ENCODE measurements around the gene KCNRG. TPM values are rescaled to one million over a fixed set of nuclear protein-coding genes. Genes with fewer than 3 reads are reported as not detected.
"Not testable (repeated sequence)": the region's sequence is repeated elsewhere in the genome, so short reads cannot be mapped to it uniquely, and the experiment has no call there.

Gene KCNRG
- total RNA-seq, 4 donors from 2014 or later = 0.32 to 6.7 (median 3.4) TPM

DNA sequence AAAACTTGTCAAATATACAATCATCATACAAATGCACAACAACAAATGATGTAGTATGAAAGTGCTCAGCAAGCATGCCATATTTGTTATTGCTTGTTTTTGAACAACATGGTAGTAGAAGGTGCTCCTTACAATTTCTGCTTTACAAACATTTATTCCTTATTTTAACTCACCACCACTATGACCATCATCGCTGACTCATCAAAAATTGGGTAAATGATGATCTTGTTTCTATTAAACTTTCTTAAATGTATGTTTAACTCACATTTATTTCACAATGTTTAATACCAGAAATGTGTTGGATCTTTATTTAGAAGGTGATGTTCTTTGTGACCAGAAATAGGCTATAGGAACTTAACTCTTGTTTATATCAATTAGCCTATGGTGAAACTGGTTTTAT is 45.5 kb downstream of the KCNRG start:
- Histone ChIP-seq H3K4me1 (no peaks in the 10 kb centered on the region), H3K9me3 (no peaks in the 10 kb centered on the region), H3K4me3 (no peak overlapping the region), H3K27me3 (no peaks in the 10 kb centered on the region), H3K27ac (no peak overlapping the region), H3K36me3 (peaks cover 0 to 9% of the 10 kb centered on the region in 2 donors)
- TF ChIP-seq, protein P1, sequence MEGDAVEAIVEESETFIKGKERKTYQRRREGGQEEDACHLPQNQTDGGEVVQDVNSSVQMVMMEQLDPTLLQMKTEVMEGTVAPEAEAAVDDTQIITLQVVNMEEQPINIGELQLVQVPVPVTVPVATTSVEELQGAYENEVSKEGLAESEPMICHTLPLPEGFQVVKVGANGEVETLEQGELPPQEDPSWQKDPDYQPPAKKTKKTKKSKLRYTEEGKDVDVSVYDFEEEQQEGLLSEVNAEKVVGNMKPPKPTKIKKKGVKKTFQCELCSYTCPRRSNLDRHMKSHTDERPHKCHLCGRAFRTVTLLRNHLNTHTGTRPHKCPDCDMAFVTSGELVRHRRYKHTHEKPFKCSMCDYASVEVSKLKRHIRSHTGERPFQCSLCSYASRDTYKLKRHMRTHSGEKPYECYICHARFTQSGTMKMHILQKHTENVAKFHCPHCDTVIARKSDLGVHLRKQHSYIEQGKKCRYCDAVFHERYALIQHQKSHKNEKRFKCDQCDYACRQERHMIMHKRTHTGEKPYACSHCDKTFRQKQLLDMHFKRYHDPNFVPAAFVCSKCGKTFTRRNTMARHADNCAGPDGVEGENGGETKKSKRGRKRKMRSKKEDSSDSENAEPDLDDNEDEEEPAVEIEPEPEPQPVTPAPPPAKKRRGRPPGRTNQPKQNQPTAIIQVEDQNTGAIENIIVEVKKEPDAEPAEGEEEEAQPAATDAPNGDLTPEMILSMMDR (IDR thresholded peaks at IDR 0.05) = no peak
- no peak for TF ChIP-seq POLR2A (IDR thresholded peaks at IDR 0.05)
- TF ChIP-seq POLR2AphosphoS5 (IDR thresholded peaks at IDR 0.05) = no peak
- TF ChIP-seq EP300 (IDR thresholded peaks at IDR 0.05) = no peak
- ATAC-seq = no peak
- 87 to 92% methylated on average over 1 of the region's 1 CpG for WGBS, 2 donors (ENCODE audit: low coverage in 1 of 2)

DNA sequence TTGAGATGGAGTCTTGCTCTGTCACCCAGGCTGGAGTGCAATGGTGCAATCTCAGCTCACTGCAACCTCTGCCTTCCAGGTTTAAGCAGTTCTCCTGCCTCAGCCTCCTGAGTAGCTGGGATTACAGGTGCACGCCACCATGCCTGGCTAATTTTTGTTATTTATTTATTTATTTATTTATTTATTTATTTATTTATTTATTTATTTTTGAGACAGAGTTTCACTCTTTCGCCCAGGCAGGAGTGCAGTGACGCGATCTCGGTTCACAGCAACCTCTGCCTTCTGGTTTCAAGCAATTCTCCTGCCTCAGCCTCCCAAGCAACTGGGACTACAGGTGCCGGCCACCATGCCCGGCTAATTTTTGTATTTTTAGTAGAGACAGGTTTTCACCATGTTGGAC is 47.1 kb downstream of the KCNRG start:
- not testable (repeated sequence) for H3K27ac ChIP-seq, H3K4me1 ChIP-seq, ATAC-seq, H3K4me3 ChIP-seq, H3K27me3 ChIP-seq, H3K9me3 ChIP-seq
- 98 to 100% methylated on average over 1 to 6 of the region's 7 CpGs for WGBS, 2 donors (ENCODE audit: low coverage in 1 of 2)
- H3K36me3 ChIP-seq = peaks cover 0 to 21% of the 10 kb centered on the region in 2 donors

DNA sequence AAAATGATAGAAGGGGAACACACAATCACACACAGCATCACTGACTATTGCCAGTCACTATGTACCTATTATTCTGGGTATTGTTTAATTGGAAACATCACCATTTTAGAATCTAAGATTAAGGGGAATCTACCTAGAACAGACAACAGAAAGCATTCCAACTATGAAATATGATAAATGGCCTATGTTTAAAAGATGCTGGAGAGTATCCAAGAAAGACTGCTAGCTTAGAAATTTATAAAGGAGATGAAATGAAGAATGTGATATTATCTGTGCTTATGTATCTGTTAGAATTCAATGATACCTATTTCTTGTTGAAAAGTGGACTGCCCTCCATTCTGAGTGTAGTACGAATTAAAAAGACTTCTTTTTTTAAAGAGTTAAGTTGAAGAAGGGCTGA is 50.5 kb downstream of the KCNRG start:
- Histone ChIP-seq H3K36me3 (peaks cover 0 to 22% of the 10 kb centered on the region in 2 donors), H3K4me1 (peaks cover 0 to 20% (median 4%) of the 10 kb centered on the region in 3 donors), H3K4me3 (no peak overlapping the region), H3K27ac (no peak overlapping the region), H3K9me3 (no peaks in the 10 kb centered on the region), H3K27me3 (no peaks in the 10 kb centered on the region)
- TF ChIP-seq, protein P1 (IDR thresholded peaks at IDR 0.05) = no peak
- TF ChIP-seq POLR2AphosphoS5 (IDR thresholded peaks at IDR 0.05) (no peak), POLR2A (IDR thresholded peaks at IDR 0.05) (no peak), EP300 (IDR thresholded peaks at IDR 0.05) (no peak)
- WGBS, 2 donors (ENCODE audit: low coverage in 1 of 2) = 69 to 71% methylated on average over 1 of the region's 1 CpG
- ATAC-seq = no peak

DNA sequence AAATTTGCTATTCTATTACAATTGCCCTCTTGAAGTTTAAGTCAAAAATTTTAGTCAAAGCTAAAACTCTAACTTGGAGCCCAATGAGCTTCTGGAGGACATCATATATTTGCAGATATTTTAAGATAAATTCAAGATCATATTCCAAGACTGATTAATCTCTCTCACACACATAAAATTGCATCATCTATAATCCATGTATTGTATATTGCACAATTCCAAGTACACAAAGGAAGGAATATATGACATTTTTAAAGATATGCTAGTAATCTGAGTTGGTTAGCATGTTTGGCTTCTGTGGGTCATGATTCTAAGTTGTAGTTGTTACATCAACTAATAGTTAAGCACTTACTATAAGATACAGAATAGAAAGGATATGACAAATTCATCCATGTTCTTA is 53.3 kb downstream of the KCNRG start:
- Histone ChIP-seq H3K27me3 (no peaks in the 10 kb centered on the region), H3K4me3 (no peak overlapping the region)
- TF ChIP-seq, protein P1 (IDR thresholded peaks at IDR 0.05) = no peak
- TF ChIP-seq POLR2AphosphoS5 (IDR thresholded peaks at IDR 0.05) = no peak
- TF ChIP-seq POLR2A (IDR thresholded peaks at IDR 0.05) = no peak
- TF ChIP-seq EP300 (IDR thresholded peaks at IDR 0.05) = no peak

DNA sequence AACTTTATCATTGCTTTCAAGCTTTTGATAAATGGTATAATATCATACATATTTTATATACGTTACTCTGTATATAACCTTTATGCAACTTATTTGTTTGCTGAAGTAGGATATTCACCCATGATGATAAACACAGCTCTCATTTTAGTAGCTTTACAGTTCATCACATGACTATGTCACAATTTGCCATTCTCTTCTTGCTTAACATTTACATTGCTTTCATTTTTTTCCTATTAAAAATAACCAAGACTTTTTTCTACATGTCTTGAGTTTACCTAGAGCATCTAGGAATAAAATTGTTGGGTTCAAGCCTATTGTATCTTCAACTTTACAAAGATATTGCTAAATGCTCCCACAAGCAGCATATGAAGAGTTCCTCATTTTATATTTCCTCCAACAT is 54.0 kb downstream of the KCNRG start:
- no peaks in the 10 kb centered on the region for H3K9me3 ChIP-seq
- ATAC-seq = no peak
- no peak overlapping the region for H3K27ac ChIP-seq
- H3K36me3 ChIP-seq = peaks cover 0 to 22% of the 10 kb centered on the region in 2 donors
- WGBS, 2 donors (ENCODE audit: low coverage in 1 of 2) = 90 to 93% methylated on average over 1 of the region's 1 CpG
- no peaks in the 10 kb centered on the region for H3K27me3 ChIP-seq
- no peak overlapping the region for H3K4me3 ChIP-seq
- peaks cover 0 to 45% (median 4%) of the 10 kb centered on the region in 3 donors for H3K4me1 ChIP-seq
- TF ChIP-seq, protein P1 (IDR thresholded peaks at IDR 0.05) = no peak
- TF ChIP-seq POLR2AphosphoS5 (IDR thresholded peaks at IDR 0.05) (no peak), EP300 (IDR thresholded peaks at IDR 0.05) (no peak)

More for the DNA sequence above, 53.3 kb downstream of the KCNRG start:
- H3K4me1 ChIP-seq = peaks cover 0 to 39% (median 4%) of the 10 kb centered on the region in 3 donors
- no peaks in the 10 kb centered on the region for H3K9me3 ChIP-seq
- peaks cover 0 to 22% of the 10 kb centered on the region in 2 donors for H3K36me3 ChIP-seq
- H3K27ac ChIP-seq = no peak overlapping the region
- ATAC-seq = no peak
